Brain pericyte (primary cell): ENCODE measurements around the gene LGALS1.

Experiments used
- DNase-seq: peaks from one replicate; pipeline ENCODE4 v3.0.0-alpha.2; 2012; ENCODE audit warnings: low read depth, low spot score

LGALS1 gene

GRCh38 chr22:37725551-37726240 lies 50.3 kb downstream of the LGALS1 start:
- DNase-seq, result no peak

GRCh38 chr22:37726241-37726887 lies 50.9 kb downstream of the LGALS1 start:
- no peak for DNase-seq

GRCh38 chr22:37728620-37729019 lies 53.2 kb downstream of the LGALS1 start:
- DNase-seq, result no peak
